Naive thymus-derived CD4-positive, alpha-beta T cell (primary cell): ENCODE measurements around the gene ORMDL3. TPM values are rescaled to one million over a fixed set of nuclear protein-coding genes. Genes with fewer than 3 reads are reported as not detected.
A peak's percentile ranks its signal among the peaks of the same experiment; 100 is the strongest.
"Not testable (repeated sequence)": the region's sequence is repeated elsewhere in the genome, so short reads cannot be mapped to it uniquely, and the experiment has no call there.

Experiments used
- ATAC-seq: fragments of 150-1000 bp; cut with Tn5 transposase; 2 replicates; pipeline ENCODE4 v1.10.0; 2021; ENCODE audit warnings: mild to moderate bottlenecking, moderate library complexity
- CTCF ChIA-PET: fragments of 350-600 bp; sonication (Branson Sonifier 250); formaldehyde crosslinking; loops from one replicate; lab custom pipeline; 2021; ENCODE audit warnings: antibody characterized with exemption; lab: Charles Lee
- POLR2A ChIA-PET: fragments of 350-600 bp; sonication (Branson Sonifier 250); formaldehyde crosslinking; loops from one replicate; lab custom pipeline; 2021; ENCODE audit warnings: antibody characterized with exemption, inconsistent platforms; lab: Charles Lee
- DNase-seq, 9 donors: peaks; one replicate each; pipeline versions ENCODE4 v3.0.0 to v3.0.0-alpha.2; 2020 to 2022; ENCODE audit warnings: mixed read lengths in 1 of 9
- H3K27ac ChIP-seq: one replicate; pipeline ENCODE4 v1.7.0; 2013; ENCODE audit warnings: mild to moderate bottlenecking, low read depth, low read length, moderate library complexity
- H3K27me3 ChIP-seq, 2 donors: one replicate each; pipeline ENCODE4 v1.7.0; 2013; ENCODE audit warnings: low read length in 2 of 2, mild to moderate bottlenecking in 2 of 2, moderate library complexity in 2 of 2; ENCODE audit not compliant: control insufficient read depth in 2 of 2, insufficient read depth in 2 of 2
- H3K36me3 ChIP-seq, 3 experiments: 1 replicate in 2 of 3; 2 replicates in 1 of 3; pipeline ENCODE4 v1.7.0; 2013; ENCODE audit warnings: low read length in 3 of 3, mild to moderate bottlenecking in 3 of 3, moderate library complexity in 1 of 3; ENCODE audit not compliant: insufficient read depth in 3 of 3, control insufficient read depth in 2 of 3
- H3K4me1 ChIP-seq, 2 donors: one replicate each; pipeline ENCODE4 v1.7.0; 2013; ENCODE audit warnings: low read length in 2 of 2, mild to moderate bottlenecking in 2 of 2, moderate library complexity in 1 of 2; ENCODE audit not compliant: control insufficient read depth in 2 of 2, insufficient read depth in 2 of 2
- H3K4me3 ChIP-seq: 2 replicates; pipeline ENCODE4 v1.7.0; 2013; ENCODE audit warnings: mild to moderate bottlenecking, low read length
- H3K9me3 ChIP-seq, 3 experiments: 1 replicate in 2 of 3; 2 replicates in 1 of 3; pipeline ENCODE4 v1.7.0; 2013; ENCODE audit warnings: low read length in 3 of 3; ENCODE audit not compliant: control insufficient read depth in 2 of 3
- H3K27ac Mint-ChIP-seq, 9 donors: one replicate each; pipeline ENCODE4 v1.8.0; 2020 to 2022; ENCODE audit warnings: mixed read lengths in 9 of 9, mild to moderate bottlenecking in 8 of 9, moderate library complexity in 5 of 9, inconsistent platforms in 2 of 9
- H3K27me3 Mint-ChIP-seq, 5 donors: one replicate each; pipeline ENCODE4 v1.8.0; 2021 to 2022; ENCODE audit warnings: mixed read lengths in 5 of 5, mild to moderate bottlenecking in 1 of 5
- H3K36me3 Mint-ChIP-seq, 5 donors: one replicate each; pipeline ENCODE4 v1.8.0; 2020 to 2022; ENCODE audit warnings: mixed read lengths in 5 of 5, mild to moderate bottlenecking in 3 of 5, inconsistent platforms in 1 of 5
- H3K4me1 Mint-ChIP-seq, 7 donors: one replicate each; pipeline ENCODE4 v1.8.0; 2020 to 2022; ENCODE audit warnings: mixed read lengths in 7 of 7, mild to moderate bottlenecking in 3 of 7, inconsistent platforms in 1 of 7
- H3K4me3 Mint-ChIP-seq, 10 donors: one replicate each; pipeline ENCODE4 v1.8.0; 2020 to 2022; ENCODE audit warnings: mild to moderate bottlenecking in 10 of 10, mixed read lengths in 10 of 10, moderate library complexity in 6 of 10, inconsistent platforms in 2 of 10
- H3K9me3 Mint-ChIP-seq, 11 donors: one replicate each; pipeline ENCODE4 v1.8.0; 2020 to 2022; ENCODE audit warnings: mixed read lengths in 11 of 11, mild to moderate bottlenecking in 4 of 11, inconsistent platforms in 1 of 11, moderate library complexity in 1 of 11
- intact Hi-C, 2 donors: fragments of 100-400 bp; cut with micrococcal nuclease; formaldehyde crosslinking; loops; one replicate each; pipeline ENCODE4 v1.15.1; 2023
- polyA plus RNA-seq, 2 donors: library from polyadenylated mRNA; unstranded; fragments of 300-500 nt; fragmentation: Illumina TruSeq; gene quantifications; one replicate each; pipeline ENCODE4 v1.2.3, GENCODE V29; 2021
- total RNA-seq, 6 experiments: library from RNA in 5 of 6; stranded (reverse) in 5 of 6; gene quantifications; 1 replicate in 5 of 6; 2 replicates in 1 of 6; pipeline ENCODE4 v1.2.3 and lab custom pipeline; 2021 to 2026

Gene ORMDL3
- total and polyA plus RNA-seq, 7 experiments from 2014 or later, result 77.6 to 205 (median 113) TPM

DNA sequence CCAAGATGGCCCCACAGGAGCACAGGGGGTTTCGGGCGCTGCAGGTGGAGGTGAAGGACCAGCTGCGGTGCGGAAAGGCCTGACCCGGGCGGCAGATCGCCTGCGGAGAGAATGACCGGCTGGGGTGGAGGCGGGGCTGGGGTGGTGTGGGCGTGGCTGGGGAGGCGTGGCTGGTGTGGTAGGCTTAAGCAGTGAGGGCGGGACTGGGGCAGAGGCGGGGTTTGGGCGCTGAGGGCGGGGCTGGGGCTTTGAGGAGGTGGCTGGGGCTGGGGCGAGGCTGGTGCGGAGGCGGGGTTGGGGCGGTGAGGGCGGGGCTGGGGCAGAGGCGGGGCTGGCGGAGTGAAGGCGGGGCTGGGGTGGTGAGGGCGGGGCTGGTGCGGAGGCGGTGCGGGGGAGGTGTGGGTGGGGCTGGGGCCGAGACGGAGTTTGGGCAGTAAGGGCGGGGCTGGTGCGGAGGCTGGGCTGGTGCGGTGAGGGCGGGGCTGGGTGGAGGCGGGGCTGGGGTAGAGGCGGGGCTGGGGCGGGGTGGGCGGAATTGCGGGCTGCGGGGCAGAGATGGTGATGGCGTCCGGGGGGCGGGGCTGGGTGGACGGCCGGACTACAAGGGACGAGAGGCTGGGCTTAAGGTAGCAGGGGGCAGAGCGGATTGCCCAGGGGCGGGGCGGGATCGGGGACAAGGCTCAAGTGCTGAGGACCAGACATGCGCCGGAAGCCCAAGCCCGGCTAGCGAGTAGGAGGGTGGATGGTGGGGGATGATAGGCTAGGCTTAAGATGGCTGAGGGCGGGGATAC is 25.5 kb upstream of the ORMDL3 start:
- Histone ChIP-seq H3K4me3 (peak overlapping the region; percentile 71), H3K27me3 (no peaks in the 10 kb centered on the region), H3K4me1 (peaks cover 5 to 18% of the 10 kb centered on the region in 2 donors), H3K36me3 (no peaks in the 10 kb centered on the region), H3K9me3 (no peaks in the 10 kb centered on the region), H3K27ac (peak overlapping the region; percentile 74)
- Mint-ChIP-seq H3K27ac (peak overlapping the region; percentile 28 to 87 (median 72)), H3K36me3 (no peaks in the 10 kb centered on the region), H3K4me1 (peaks cover 1 to 43% (median 27%) of the 10 kb centered on the region in 7 donors), H3K9me3 (no peaks in the 10 kb centered on the region), H3K27me3 (peaks cover 0 to 7% (median 0%) of the 10 kb centered on the region in 5 donors), H3K4me3 (peak overlapping the region; percentile 68 to 93 (median 82))
- ChIA-PET CTCF (interaction anchor here (1.0 kb wide), 1 partner anchor 25 kb away, joined by 3 read pairs; the partner anchor contains the start of genes LRRC3C and ORMDL3), POLR2A (interaction anchor here (0.6 to 3.6 kb wide), 5 partner anchors 11 to 265 kb away, joined by 3 to 21 read pairs (median 4); partner anchors contain the start of genes LRRC3C, ORMDL3, PGAP3 and PSMD3)
- ATAC-seq, result peak; percentile 94
- DNase-seq, result peak; percentile 81 to 98 (median 90)
- intact Hi-C loops, result loop anchor here (1.0 to 2.0 kb wide), 8 partner anchors 26 to 330 kb away; partner anchors contain the start of genes PSMD3 (in 2 of the 2), LRRC3C (in 1 of the 2), MIEN1 (in 1 of the 2) and ORMDL3 (in 1 of the 2)

DNA sequence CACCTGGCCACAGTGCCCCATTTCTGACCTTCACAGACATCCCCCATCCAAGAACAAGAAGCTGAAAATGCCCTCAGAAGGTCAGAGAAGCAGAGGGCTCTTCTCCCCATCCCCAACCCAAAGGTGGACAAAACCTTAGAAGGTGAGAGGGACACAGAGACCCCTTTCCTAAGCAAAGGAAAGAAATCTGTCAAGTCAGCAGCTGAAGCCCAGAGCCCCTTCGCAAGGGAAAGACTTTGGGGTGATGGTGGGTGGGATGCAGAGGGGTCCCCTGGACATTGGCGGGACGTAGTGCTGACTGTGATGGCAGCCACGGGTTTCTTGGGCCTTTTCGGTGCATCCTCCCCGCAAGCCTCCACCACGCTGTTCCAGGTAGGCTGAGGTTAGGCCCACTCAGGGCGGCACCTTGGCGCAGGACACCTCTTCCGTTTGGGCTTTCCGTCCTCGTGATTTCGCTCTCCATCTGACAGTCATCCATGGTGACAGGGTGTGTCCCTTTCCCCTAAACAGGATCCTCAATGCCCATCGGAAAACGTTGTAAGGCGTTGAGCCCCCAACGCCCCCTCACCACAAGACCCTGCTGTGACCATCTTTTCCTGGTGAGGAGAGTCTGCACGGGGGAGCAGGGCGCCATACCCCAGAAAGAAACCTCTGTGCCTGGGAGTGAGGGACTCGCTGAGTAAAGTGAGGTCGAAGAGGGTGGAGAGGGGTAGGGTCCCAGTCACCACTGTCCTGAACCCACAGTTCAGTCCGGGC is 24.7 kb upstream of the ORMDL3 start:
- ChIA-PET POLR2A (interaction anchor here (1.4 to 2.7 kb wide), 2 partner anchors 25 to 28 kb away, joined by 3 to 13 read pairs; partner anchors contain the start of genes LRRC3C, ORMDL3 and PSMD3), CTCF (no interaction called here)
- peaks cover 5 to 18% of the 10 kb centered on the region in 2 donors for H3K4me1 ChIP-seq
- peaks cover 0 to 7% (median 0%) of the 10 kb centered on the region in 5 donors for H3K27me3 Mint-ChIP-seq
- H3K27ac ChIP-seq, result peak overlapping the region; percentile 38
- H3K36me3 ChIP-seq, result no peaks in the 10 kb centered on the region
- H3K36me3 Mint-ChIP-seq, result no peaks in the 10 kb centered on the region
- peak overlapping the region; percentile 68 for H3K4me3 ChIP-seq
- H3K4me3 Mint-ChIP-seq, result peak overlapping the region; percentile 60 to 81 (median 74)
- H3K9me3 ChIP-seq, result no peaks in the 10 kb centered on the region
- intact Hi-C loops, result loop anchor here in 1 of 2 donors (1.0 to 2.0 kb wide), 3 partner anchors 25 to 329 kb away; partner anchors contain the start of genes LRRC3C and ORMDL3
- peak overlapping the region in 7 of 9 donors; percentile 14 to 84 (median 48) for H3K27ac Mint-ChIP-seq
- ATAC-seq (no peak), DNase-seq (peak in 2 of 9 donors; percentile 8 to 15)
- H3K27me3 ChIP-seq, result no peaks in the 10 kb centered on the region
- H3K9me3 Mint-ChIP-seq, result no peaks in the 10 kb centered on the region
- peaks cover 5 to 48% (median 33%) of the 10 kb centered on the region in 7 donors for H3K4me1 Mint-ChIP-seq

DNA sequence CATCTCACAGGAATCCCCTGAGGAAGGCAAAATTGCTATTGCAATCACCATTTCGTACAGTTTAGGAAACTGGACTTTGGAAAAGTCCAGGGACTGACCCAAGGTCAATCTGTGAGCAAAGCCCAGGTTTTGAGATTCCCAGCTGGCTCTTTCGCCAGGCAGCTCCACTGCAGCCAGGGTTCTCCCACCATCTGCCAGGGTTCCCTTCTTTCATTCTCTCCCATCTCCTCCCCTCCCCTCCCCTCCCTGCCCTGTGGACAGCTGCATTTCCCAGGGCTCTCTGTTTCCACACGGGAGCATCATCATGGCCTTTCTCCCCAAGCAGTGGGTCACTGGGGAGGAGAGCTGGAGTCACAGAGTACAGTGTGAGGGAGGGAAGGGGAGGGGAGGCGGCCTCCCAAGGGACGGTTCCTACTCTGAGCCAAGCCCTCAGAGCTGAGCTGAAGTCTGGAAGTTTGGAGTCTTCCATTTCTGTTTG is 23.5 kb upstream of the ORMDL3 start:
- POLR2A ChIA-PET, result interaction anchor here (0.6 to 1.4 kb wide), 2 partner anchors 30 to 35 kb away, joined by 3 to 4 read pairs; partner anchors contain the start of gene PSMD3

DNA sequence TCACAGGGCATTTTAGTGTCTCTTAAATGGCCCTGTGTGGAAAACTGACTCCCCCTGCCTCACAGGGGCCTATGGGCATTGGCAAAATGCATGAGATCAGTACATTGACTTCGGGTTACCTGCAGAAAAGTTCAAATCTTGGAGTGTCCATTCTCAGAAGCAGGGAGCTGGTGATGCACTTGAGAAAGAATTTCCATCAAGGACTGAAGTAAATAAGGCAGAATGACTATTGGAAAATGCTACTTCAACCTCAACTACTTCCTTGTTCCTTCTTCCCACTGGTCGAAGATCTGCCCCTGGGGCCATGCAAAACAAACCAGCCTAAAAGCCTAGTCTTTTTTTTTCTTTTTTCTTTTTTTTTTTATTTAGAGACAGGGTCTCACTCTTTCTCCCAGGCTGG is 21.6 kb upstream of the ORMDL3 start:
- CTCF ChIA-PET, result no interaction called here
- H3K4me3 ChIP-seq, result no peak overlapping the region
- no peaks in the 10 kb centered on the region for H3K36me3 ChIP-seq
- H3K9me3 ChIP-seq, result no peaks in the 10 kb centered on the region
- POLR2A ChIA-PET, result no interaction called here
- DNase-seq (no peak), ATAC-seq (no peak)
- no peaks in the 10 kb centered on the region for H3K27me3 ChIP-seq
- H3K4me1 ChIP-seq, result peaks cover 5 to 18% of the 10 kb centered on the region in 2 donors
- Mint-ChIP-seq H3K27me3 (peaks cover 0 to 7% (median 0%) of the 10 kb centered on the region in 5 donors), H3K27ac (peak overlapping the region in 5 of 9 donors; percentile 20 to 70 (median 53)), H3K9me3 (no peaks in the 10 kb centered on the region), H3K36me3 (no peaks in the 10 kb centered on the region), H3K4me1 (peaks cover 5 to 42% (median 33%) of the 10 kb centered on the region in 7 donors), H3K4me3 (no peak overlapping the region)
- no peak overlapping the region for H3K27ac ChIP-seq
- intact Hi-C loops, result no loop called here

More for the DNA sequence above, 23.5 kb upstream of the ORMDL3 start:
- CTCF ChIA-PET, result no interaction called here
- no peak for ATAC-seq
- Histone ChIP-seq H3K4me1 (peaks cover 5 to 18% of the 10 kb centered on the region in 2 donors), H3K27ac (no peak overlapping the region), H3K27me3 (no peaks in the 10 kb centered on the region), H3K36me3 (no peaks in the 10 kb centered on the region), H3K9me3 (no peaks in the 10 kb centered on the region), H3K4me3 (no peak overlapping the region)
- Mint-ChIP-seq H3K4me1 (peaks cover 5 to 48% (median 33%) of the 10 kb centered on the region in 7 donors), H3K27me3 (peaks cover 0 to 7% (median 0%) of the 10 kb centered on the region in 5 donors), H3K36me3 (no peaks in the 10 kb centered on the region), H3K4me3 (no peak overlapping the region), H3K27ac (peak overlapping the region in 1 of 9 donors; percentile 50), H3K9me3 (no peaks in the 10 kb centered on the region)
- intact Hi-C loops, result no loop called here
- no peak for DNase-seq

DNA sequence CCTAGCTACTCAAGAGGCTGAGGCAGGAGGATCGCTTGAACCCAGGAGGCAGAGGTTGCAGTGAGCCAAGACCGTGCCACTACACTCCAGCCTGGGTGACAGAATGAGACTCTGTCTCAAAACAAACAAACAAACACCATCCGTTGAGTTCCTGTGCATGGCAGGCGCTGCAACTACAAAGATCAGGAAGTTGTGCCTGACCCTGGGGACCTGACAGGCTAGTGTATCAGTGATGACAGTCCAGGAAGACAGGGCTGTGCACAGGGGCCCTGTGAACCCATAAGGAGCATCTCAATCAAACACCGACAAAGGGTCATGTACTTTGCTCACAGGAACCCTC is 21.1 kb upstream of the ORMDL3 start:
- peak overlapping the region in 4 of 9 donors; percentile 20 to 70 (median 32) for H3K27ac Mint-ChIP-seq
- POLR2A ChIA-PET, CTCF ChIA-PET, H3K27me3 ChIP-seq, intact Hi-C loops, H3K36me3 Mint-ChIP-seq, H3K27ac ChIP-seq, H3K9me3 ChIP-seq, H3K36me3 ChIP-seq, DNase-seq, H3K9me3 Mint-ChIP-seq, H3K27me3 Mint-ChIP-seq, H3K4me3 ChIP-seq, ATAC-seq, H3K4me3 Mint-ChIP-seq: not testable (repeated sequence)
- H3K4me1 Mint-ChIP-seq, result peaks cover 5 to 39% (median 30%) of the 10 kb centered on the region in 7 donors
- peaks cover 2 to 15% of the 10 kb centered on the region in 2 donors for H3K4me1 ChIP-seq
